Spinal cord (tissue), 10 donors: ENCODE data around the gene GLE1. TPM values are rescaled to one million over a fixed set of nuclear protein-coding genes. Genes with fewer than 3 reads are reported as not detected.
"Not testable (repeated sequence)": the region's sequence is repeated elsewhere in the genome, so short reads cannot be mapped to it uniquely, and the experiment has no call there.

Experiments
- DNase-seq, 6 donors: peaks; one replicate each; pipeline versions ENCODE4 v3.0.0 to v3.0.0-alpha.2; 2013 to 2015; ENCODE audit warnings: low spot score in 6 of 6, low read depth in 4 of 6
- H3K27ac ChIP-seq: one replicate; pipeline ENCODE4 v1.5.1; 2013; ENCODE audit warnings: low read depth, low read length, control low read depth
- H3K27me3 ChIP-seq: one replicate; pipeline ENCODE4 v1.6.1; 2013; ENCODE audit warnings: low read length; ENCODE audit not compliant: control insufficient read depth, insufficient read depth
- H3K36me3 ChIP-seq: one replicate; pipeline ENCODE4 v1.6.1; 2013; ENCODE audit warnings: low read length; ENCODE audit not compliant: control insufficient read depth, insufficient read depth
- H3K4me1 ChIP-seq: one replicate; pipeline ENCODE4 v1.6.1; 2013; ENCODE audit warnings: low read length; ENCODE audit not compliant: control insufficient read depth, insufficient read depth
- H3K4me3 ChIP-seq: one replicate; pipeline ENCODE4 v1.5.1; 2013; ENCODE audit warnings: low read depth, low read length, control low read depth
- H3K9me3 ChIP-seq: one replicate; pipeline ENCODE4 v1.6.1; 2013; ENCODE audit warnings: low read length; ENCODE audit not compliant: control insufficient read depth, insufficient read depth
- whole genome bisulfite sequencing: methylation state at CpG from one replicate; pipeline ENCODE4 v1.1.5; 2013; ENCODE audit warnings: missing lambda C conversion rate; ENCODE audit not compliant: insufficient coverage; 5-methylcytosine and 5-hydroxymethylcytosine counted together
- polyA plus RNA-seq, 2 donors: library from polyadenylated mRNA; unstranded; fragments of 120-200 nt; gene quantifications; one replicate each; pipeline ENCODE4 v1.2.1, GENCODE V29; 2013; ENCODE audit not compliant: insufficient read length in 2 of 2
- total RNA-seq, 2 donors: library from RNA; depleted of rRNA in 1 of 2; stranded (reverse); fragments of 120-200 nt in 1 of 2; fragments of >200 nt in 1 of 2; gene quantifications; one replicate each; pipeline versions ENCODE4 v1.2.3 to v1.2.4, GENCODE V29; 2013 to 2014
- donor health status: healthy.

The GLE1 gene
- total and polyA plus RNA-seq, 4 donors: 14.8 to 27.8 (median 21.0) TPM

DNA sequence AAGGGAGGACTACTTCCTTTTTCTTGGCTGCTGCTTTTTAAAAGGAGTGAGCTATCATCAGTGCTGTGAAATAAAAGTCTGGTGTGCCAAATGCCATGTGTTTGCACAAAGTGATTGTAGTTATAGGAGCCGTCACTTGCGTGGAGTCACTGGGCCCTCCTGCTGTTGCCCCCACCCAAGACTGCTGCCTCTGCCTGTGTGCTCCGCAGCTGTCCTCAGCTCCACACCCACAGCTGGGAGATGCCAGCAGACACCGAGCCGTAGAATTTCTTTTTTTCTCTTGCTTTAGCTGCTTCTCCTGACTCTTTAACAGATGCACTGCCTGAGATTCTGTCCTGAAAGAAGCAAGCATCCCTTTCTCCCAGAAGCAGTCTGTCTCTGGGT, 9.8 kb upstream of the GLE1 start:
- 63% methylated on average over 5 of the region's 5 CpGs for WGBS
- no peaks in the 10 kb centered on the region for H3K27me3 ChIP-seq
- peaks cover 14% of the 10 kb centered on the region for H3K4me1 ChIP-seq
- no peak overlapping the region for H3K4me3 ChIP-seq
- peaks cover 76% of the 10 kb centered on the region for H3K36me3 ChIP-seq
- H3K9me3 ChIP-seq: no peaks in the 10 kb centered on the region
- peak in 1 of 6 donors; percentile 47 for DNase-seq
- peak overlapping the region; percentile 11 for H3K27ac ChIP-seq

- Histone ChIP-seq H3K4me1 (peaks cover 14% of the 10 kb centered on the region), H3K27ac (no peak overlapping the region), H3K9me3 (no peaks in the 10 kb centered on the region), H3K36me3 (peaks cover 81% of the 10 kb centered on the region), H3K27me3 (no peaks in the 10 kb centered on the region), H3K4me3 (no peak overlapping the region)
- no peak for DNase-seq
- 60% methylated on average over 1 of the region's 1 CpG for WGBS
Observed at GRCh38 chr9:128495296-128495695, 9.2 kb upstream of the GLE1 start.

DNA sequence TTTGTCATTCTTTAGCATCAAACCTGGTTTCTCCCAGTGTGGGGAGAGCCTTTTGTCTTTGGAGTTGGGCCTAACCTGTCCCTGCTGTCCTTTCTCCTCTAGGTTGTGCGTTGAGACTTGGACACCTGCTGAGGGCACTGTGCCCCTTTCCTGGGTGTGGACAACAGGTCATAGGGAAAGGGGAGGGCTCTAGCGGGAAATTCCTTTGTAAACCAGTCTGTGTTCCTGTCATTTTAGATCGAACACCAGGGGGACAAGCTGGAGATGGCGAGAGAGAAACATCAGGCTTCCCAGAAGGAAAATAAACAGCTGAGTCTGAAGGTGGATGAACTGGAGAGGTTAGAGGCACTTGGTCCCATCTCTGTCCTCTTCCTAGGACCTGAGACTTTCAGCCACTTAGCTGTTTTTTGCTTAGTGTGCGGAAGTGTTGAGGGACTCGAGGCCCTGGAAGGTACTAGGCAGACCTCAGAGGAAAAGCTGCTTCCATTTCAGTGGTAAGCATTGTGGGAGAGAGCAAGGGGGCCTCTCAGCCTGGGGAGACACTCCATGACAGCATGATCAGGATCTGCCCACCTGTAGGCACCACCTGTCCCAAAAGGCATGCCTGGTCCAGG, 8.6 kb upstream of the GLE1 start:
- no peaks in the 10 kb centered on the region for H3K9me3 ChIP-seq
- H3K4me1 ChIP-seq: peaks cover 14% of the 10 kb centered on the region
- no peak overlapping the region for H3K27ac ChIP-seq
- peaks cover 80% of the 10 kb centered on the region for H3K36me3 ChIP-seq
- WGBS: 85% methylated on average over 5 of the region's 6 CpGs
- H3K4me3 ChIP-seq: no peak overlapping the region
- no peak for DNase-seq
- H3K27me3 ChIP-seq: no peaks in the 10 kb centered on the region

- no peaks in the 10 kb centered on the region for H3K27me3 ChIP-seq
- 84% methylated on average over 9 of the region's 11 CpGs for WGBS
- H3K4me3 ChIP-seq: no peak overlapping the region
- peak in 2 of 6 donors; percentile 11 to 70 for DNase-seq
- peak overlapping the region; percentile 45 for H3K27ac ChIP-seq
- H3K9me3 ChIP-seq: no peaks in the 10 kb centered on the region
- H3K4me1 ChIP-seq: peaks cover 14% of the 10 kb centered on the region
- H3K36me3 ChIP-seq: peaks cover 63% of the 10 kb centered on the region
Observed at GRCh38 chr9:128497824-128498610, 6.5 kb upstream of the GLE1 start.

DNA sequence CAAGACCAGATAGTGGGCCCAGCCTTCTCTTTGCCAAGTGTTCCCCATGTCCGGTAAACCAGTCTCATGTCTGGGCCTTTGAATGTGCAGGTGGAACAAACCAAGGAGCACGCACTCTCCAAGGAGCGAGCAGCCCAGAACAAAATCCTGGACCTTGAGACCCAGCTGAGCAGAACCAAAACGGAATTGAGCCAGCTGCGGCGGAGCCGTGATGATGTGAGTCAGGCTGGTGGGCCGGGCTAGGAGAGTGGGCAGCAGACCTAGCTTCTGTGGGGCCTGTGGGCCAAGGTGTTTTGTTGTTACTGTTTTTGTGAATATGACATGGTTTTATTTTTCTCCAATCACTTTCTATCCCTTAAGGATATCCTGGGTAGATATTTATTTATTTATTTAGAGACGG, 5.6 kb upstream of the GLE1 start:
- Histone ChIP-seq H3K27ac (no peak overlapping the region), H3K36me3 (peaks cover 59% of the 10 kb centered on the region), H3K27me3 (no peaks in the 10 kb centered on the region), H3K4me1 (peaks cover 18% of the 10 kb centered on the region), H3K4me3 (no peak overlapping the region), H3K9me3 (no peaks in the 10 kb centered on the region)
- WGBS: 91% methylated on average over 7 of the region's 9 CpGs
- DNase-seq: no peak

DNA sequence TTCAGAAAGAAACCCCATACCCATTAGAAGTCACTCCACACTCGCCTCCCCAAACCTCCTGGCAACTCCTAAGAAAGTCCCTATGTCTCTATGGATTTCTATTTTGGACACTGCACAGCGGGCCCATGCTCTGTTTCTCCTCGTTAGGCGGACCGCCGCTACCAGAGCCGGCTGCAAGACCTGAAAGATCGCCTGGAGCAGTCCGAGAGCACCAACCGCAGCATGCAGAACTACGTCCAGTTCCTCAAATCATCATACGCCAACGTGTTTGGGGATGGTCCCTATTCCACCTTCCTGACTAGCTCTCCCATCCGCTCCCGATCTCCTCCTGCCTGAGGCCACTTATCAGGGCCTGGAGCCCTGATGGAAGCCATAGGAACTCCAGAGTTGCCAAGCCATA, 4.6 kb upstream of the GLE1 start:
- 95% methylated on average over 15 of the region's 15 CpGs for WGBS
- Histone ChIP-seq H3K27me3 (no peaks in the 10 kb centered on the region), H3K9me3 (no peaks in the 10 kb centered on the region), H3K4me1 (peaks cover 13% of the 10 kb centered on the region), H3K36me3 (peaks cover 50% of the 10 kb centered on the region), H3K4me3 (no peak overlapping the region), H3K27ac (no peak overlapping the region)
- no peak for DNase-seq

DNA sequence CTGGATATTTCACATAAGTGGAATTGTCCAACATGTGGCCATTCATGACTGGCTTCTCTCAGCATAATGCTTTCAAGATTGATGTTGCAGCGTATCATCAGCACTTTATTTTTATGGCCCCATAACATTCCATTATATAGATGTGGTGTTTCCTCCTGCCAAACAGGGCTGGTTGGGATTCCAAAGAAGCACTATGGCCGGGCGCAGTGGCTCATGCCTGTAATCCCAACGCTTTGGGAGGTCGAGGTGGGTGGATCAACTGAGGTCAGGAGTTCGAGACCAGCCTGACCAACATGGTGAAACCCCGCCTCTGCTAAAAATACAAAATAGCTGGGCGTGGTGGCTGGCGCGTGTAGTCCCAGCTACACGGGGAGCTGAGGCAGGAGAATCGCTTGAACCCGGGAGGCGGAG, 1.1 kb upstream of the GLE1 start:
- peaks cover 16% of the 10 kb centered on the region for H3K4me1 ChIP-seq
- not testable (repeated sequence) for H3K4me3 ChIP-seq, H3K9me3 ChIP-seq, H3K27me3 ChIP-seq, H3K27ac ChIP-seq
- DNase-seq: peak in 1 of 6 donors; percentile 2
- H3K36me3 ChIP-seq: peaks cover 25% of the 10 kb centered on the region
- WGBS: 54% methylated on average over 13 of the region's 14 CpGs

DNA sequence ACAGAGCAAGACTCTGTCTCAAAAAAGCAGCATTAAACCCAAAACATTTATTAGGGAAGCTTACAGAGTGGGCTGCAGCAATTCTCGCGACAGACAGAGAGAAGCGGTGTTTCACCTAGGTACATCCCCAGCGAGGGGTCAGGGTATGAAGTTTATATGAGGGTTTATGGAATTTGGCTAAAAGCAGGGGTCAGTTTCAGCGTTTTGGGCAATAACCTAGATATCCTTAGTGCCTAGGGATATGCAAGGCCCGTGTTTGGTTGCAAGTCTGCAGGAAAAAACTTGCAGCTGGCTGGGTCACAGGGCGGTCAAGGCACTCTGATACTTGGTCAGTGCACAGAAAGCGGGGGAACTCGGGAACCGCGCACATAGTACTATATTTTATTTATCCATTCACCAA, 649 bp upstream of the GLE1 start:
- 38% methylated on average over 6 of the region's 11 CpGs for WGBS
- H3K4me3 ChIP-seq: peak overlapping the region; percentile 86
- peak in 1 of 6 donors; percentile 42 for DNase-seq

DNA sequence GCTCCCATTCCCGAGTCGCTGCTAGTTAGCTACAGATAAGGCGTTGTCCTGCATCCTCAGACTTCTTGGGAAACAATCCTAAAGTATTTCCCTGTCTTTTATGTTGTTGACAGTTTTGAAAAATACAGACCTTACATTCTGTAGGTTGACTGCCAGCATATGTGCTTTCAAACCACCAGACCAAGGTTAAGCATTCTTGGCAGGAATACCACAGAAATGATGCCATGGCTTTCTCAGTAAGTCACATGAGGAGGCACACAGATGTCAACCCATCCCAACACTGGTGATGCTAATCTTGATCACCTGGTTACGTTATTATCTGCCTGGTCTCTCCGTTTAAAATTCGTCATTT, 871 bp downstream of the GLE1 start:
- no peak for DNase-seq
- Histone ChIP-seq H3K4me3 (peak overlapping the region; percentile 86), H3K4me1 (peaks cover 16% of the 10 kb centered on the region), H3K36me3 (peaks cover 14% of the 10 kb centered on the region), H3K27me3 (no peaks in the 10 kb centered on the region), H3K9me3 (no peaks in the 10 kb centered on the region), H3K27ac (no peak overlapping the region)
- WGBS: no CpG with 5 or more reads among the region's 6 CpGs

More for the DNA sequence above, 649 bp upstream of the GLE1 start:
- H3K4me1 ChIP-seq: peaks cover 16% of the 10 kb centered on the region
- no peaks in the 10 kb centered on the region for H3K9me3 ChIP-seq
- H3K27ac ChIP-seq: peak overlapping the region; percentile 84
- no peaks in the 10 kb centered on the region for H3K27me3 ChIP-seq
- peaks cover 22% of the 10 kb centered on the region for H3K36me3 ChIP-seq

DNA sequence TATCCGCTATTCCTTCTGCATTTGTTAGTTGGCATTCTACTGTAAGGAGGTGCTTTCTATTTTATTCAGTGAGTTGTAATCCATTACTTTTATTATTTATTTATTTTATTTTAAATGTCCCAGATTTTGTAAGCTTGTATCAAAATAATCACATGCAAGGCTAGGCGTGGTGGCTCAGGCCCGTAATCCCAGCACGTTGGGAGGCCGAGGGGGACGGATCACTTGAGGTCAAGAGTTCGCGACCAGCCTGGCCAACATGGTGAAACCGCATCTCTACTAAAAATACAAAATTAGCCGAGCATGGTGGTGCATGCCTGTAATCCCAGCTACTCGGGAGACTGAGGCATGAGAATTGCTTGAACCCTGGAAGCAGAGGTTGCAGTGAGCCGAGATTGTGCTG, 1.4 kb downstream of the GLE1 start:
- H3K4me3 ChIP-seq, H3K27me3 ChIP-seq, H3K27ac ChIP-seq, H3K9me3 ChIP-seq, DNase-seq: not testable (repeated sequence)
- WGBS: 78% methylated on average over 10 of the region's 12 CpGs
- Histone ChIP-seq H3K4me1 (peaks cover 16% of the 10 kb centered on the region), H3K36me3 (peaks cover 16% of the 10 kb centered on the region)
